WTC11 (cell line): ENCODE data around the gene PSME4. TPM values are rescaled to one million over a fixed set of nuclear protein-coding genes. Genes with fewer than 3 reads are reported as not detected.

Source experiments
- ATAC-seq: fragments of 200-7000 bp; cut with Tn5 transposase; 2 replicates; pipeline ENCODE4 v1.10.0; 2021; ENCODE audit warnings: mild to moderate bottlenecking, moderate library complexity
- CTCF ChIA-PET: fragments of 300-600 bp; sonication (Branson Sonifier 250); formaldehyde crosslinking; loops from one replicate; lab custom pipeline; 2021; ENCODE audit warnings: antibody characterized with exemption; lab: Charles Lee
- POLR2A ChIA-PET: fragments of 350-600 bp; sonication (Branson Sonifier 250); formaldehyde crosslinking; loops from one replicate; lab custom pipeline; 2021; ENCODE audit warnings: antibody characterized with exemption; lab: Charles Lee
- DNase-seq: peaks from one replicate; pipeline ENCODE4 v3.0.0; 2021; ENCODE audit warnings: low spot score
- H3K27ac Mint-ChIP-seq: 2 replicates; pipeline ENCODE4 v1.8.0; 2021; ENCODE audit warnings: mixed read lengths
- H3K27me3 Mint-ChIP-seq: 2 replicates; pipeline ENCODE4 v1.8.0; 2021; ENCODE audit warnings: low read depth, mild to moderate bottlenecking, moderate library complexity, mixed read lengths
- H3K36me3 Mint-ChIP-seq: 2 replicates; pipeline ENCODE4 v1.8.0; 2021; ENCODE audit warnings: mixed read lengths
- H3K4me1 Mint-ChIP-seq: 2 replicates; pipeline ENCODE4 v1.8.0; 2022; ENCODE audit warnings: mixed read lengths
- H3K4me3 Mint-ChIP-seq: 2 replicates; pipeline ENCODE4 v1.8.0; 2021; ENCODE audit warnings: mild to moderate bottlenecking, moderate library complexity, mixed read lengths
- H3K9me3 Mint-ChIP-seq: 2 replicates; pipeline ENCODE4 v1.8.0; 2021; ENCODE audit warnings: mixed read lengths
- ARID4B ChIP-seq: sonication (generic); formaldehyde crosslinking; IDR thresholded peaks from 2 replicates; pipeline ENCODE4 v1.8.0; 2023; ENCODE audit warnings: missing genetic modification reagents, mild to moderate bottlenecking, borderline replicate concordance
- CREB1 ChIP-seq: sonication (generic); formaldehyde crosslinking; IDR thresholded peaks from 2 replicates; pipeline ENCODE4 v1.8.0; 2023; ENCODE audit warnings: mild to moderate bottlenecking, missing genetic modification reagents
- CTCF ChIP-seq: fragments of 200-600 bp; IDR thresholded peaks from 2 replicates; pipeline ENCODE4 v1.8.0; 2022; ENCODE audit warnings: antibody characterized with exemption
- ELF4 ChIP-seq: sonication (generic); formaldehyde crosslinking; IDR thresholded peaks from 2 replicates; pipeline ENCODE4 v1.8.1; 2022; ENCODE audit warnings: low read depth, mild to moderate bottlenecking, moderate library complexity, missing genetic modification reagents
- FOXP1 ChIP-seq: sonication (generic); formaldehyde crosslinking; IDR thresholded peaks from 2 replicates; pipeline ENCODE4 v1.8.0; 2022; ENCODE audit warnings: missing genetic modification reagents, mild to moderate bottlenecking, moderate library complexity, borderline replicate concordance
- GRHL2 ChIP-seq: fragments of 250-450 bp; sonication (Bioruptor Pico); IDR thresholded peaks from 2 replicates; pipeline ENCODE4 v1.8.0; 2022; ENCODE audit warnings: mild to moderate bottlenecking, moderate library complexity; ENCODE audit not compliant: insufficient replicate concordance, severe bottlenecking
- HMGA2 ChIP-seq: fragments of 250-450 bp; sonication (Bioruptor Pico); IDR thresholded peaks from 2 replicates; pipeline ENCODE4 v1.4.0; 2021; ENCODE audit warnings: mild to moderate bottlenecking, moderate library complexity
- NFE2L1 ChIP-seq: sonication (generic); formaldehyde crosslinking; IDR thresholded peaks from 2 replicates; pipeline ENCODE4 v1.8.1; 2023; ENCODE audit warnings: missing genetic modification reagents
- NFYB ChIP-seq: sonication (generic); formaldehyde crosslinking; conservative IDR thresholded peaks from 2 replicates; pipeline ENCODE4 v1.8.0; 2022; ENCODE audit warnings: low read depth, missing genetic modification reagents
- NR2C2 ChIP-seq: sonication (generic); formaldehyde crosslinking; IDR thresholded peaks from 2 replicates; pipeline ENCODE4 v1.8.0; 2022; ENCODE audit warnings: mild to moderate bottlenecking, missing genetic modification reagents
- SP1 ChIP-seq: sonication (generic); formaldehyde crosslinking; conservative IDR thresholded peaks from 2 replicates; pipeline ENCODE4 v1.8.1; 2022; ENCODE audit warnings: missing genetic modification reagents
- STAT6 ChIP-seq: sonication (generic); formaldehyde crosslinking; conservative IDR thresholded peaks from 2 replicates; pipeline ENCODE4 v1.8.1; 2023; ENCODE audit warnings: mild to moderate bottlenecking, low read depth, missing genetic modification reagents, moderate library complexity
- TEAD4 ChIP-seq: sonication (generic); formaldehyde crosslinking; IDR thresholded peaks from 2 replicates; pipeline ENCODE4 v1.8.0; 2022; ENCODE audit warnings: mild to moderate bottlenecking, missing genetic modification reagents
- ZMAT4 ChIP-seq: fragments of 250-450 bp; sonication (Bioruptor Pico); IDR thresholded peaks from 2 replicates; pipeline ENCODE4 v1.9.0; 2021; ENCODE audit warnings: mild to moderate bottlenecking
- ZNF138 ChIP-seq: sonication (generic); formaldehyde crosslinking; conservative IDR thresholded peaks from 2 replicates; pipeline ENCODE4 v1.8.1; 2022; ENCODE audit warnings: mild to moderate bottlenecking, moderate library complexity, missing genetic modification reagents
- ZNF317 ChIP-seq: sonication (generic); formaldehyde crosslinking; IDR thresholded peaks from 2 replicates; pipeline ENCODE4 v1.8.1; 2023; ENCODE audit warnings: low read depth, mild to moderate bottlenecking, moderate library complexity, missing genetic modification reagents, borderline replicate concordance
- ZNF396 ChIP-seq: fragments of 250-450 bp; sonication (Bioruptor Pico); IDR thresholded peaks from 2 replicates; pipeline ENCODE4 v1.8.0; 2021; ENCODE audit warnings: mild to moderate bottlenecking, moderate library complexity, borderline replicate concordance
- total RNA-seq: library from RNA; stranded (reverse); gene quantifications from 3 replicates; pipeline ENCODE4 v1.2.3, GENCODE V29; 2021

Gene PSME4
- total RNA-seq, 1 experiment from 2014 or later = 91.9 TPM

GRCh38 chr2:53881986-53882385, 88.8 kb downstream of the PSME4 start (continued):
- TF ChIP-seq NFYB = no peak
- no peak for TF ChIP-seq NR2C2 (CRISPR knock-in tag)
- TF ChIP-seq CTCF = no peak

GRCh38 chr2:53881360-53881759, 89.4 kb downstream of the PSME4 start:
- ChIA-PET CTCF (no interaction called here), POLR2A (no interaction called here)
- Mint-ChIP-seq H3K27me3 (no peaks in the 10 kb centered on the region), H3K9me3 (peaks cover 26% of the 10 kb centered on the region), H3K4me3 (no peak overlapping the region), H3K27ac (no peak overlapping the region), H3K36me3 (peaks cover 81% of the 10 kb centered on the region), H3K4me1 (0 out of 2 replicates have a peak, but pooled peaks cover 3% of the 10 kb centered on the region)
- DNase-seq (no peak), ATAC-seq (no peak)
- TF ChIP-seq ZNF396 (CRISPR knock-in tag) (no peak), ZMAT4 (CRISPR knock-in tag) (no peak), SP1 (CRISPR knock-in tag) (no peak), CTCF (no peak), TEAD4 (CRISPR knock-in tag) (no peak), ARID4B (no peak), NFE2L1 (CRISPR knock-in tag) (no peak), HMGA2 (CRISPR knock-in tag) (no peak), FOXP1 (no peak)

- CTCF ChIA-PET = no interaction called here
- H3K27ac Mint-ChIP-seq = no peak overlapping the region
- TF ChIP-seq ZNF138 (CRISPR knock-in tag) (no peak), CREB1 (CRISPR knock-in tag) (no peak)
- TF ChIP-seq, all 79 proteins: peak for 0
- no peak overlapping the region for H3K4me3 Mint-ChIP-seq
- no peaks in the 10 kb centered on the region for H3K27me3 Mint-ChIP-seq
- H3K4me1 Mint-ChIP-seq = 0 out of 2 replicates have a peak, but pooled peaks cover 3% of the 10 kb centered on the region
- peaks cover 26% of the 10 kb centered on the region for H3K9me3 Mint-ChIP-seq
- no peak for DNase-seq
- POLR2A ChIA-PET = no interaction called here
- H3K36me3 Mint-ChIP-seq = peaks cover 80% of the 10 kb centered on the region
- no peak for ATAC-seq
Observed at GRCh38 chr2:53880756-53881155, 90.0 kb downstream of the PSME4 start.

GRCh38 chr2:53877556-53877955, 93.2 kb downstream of the PSME4 start:
- Mint-ChIP-seq H3K36me3 (peaks cover 79% of the 10 kb centered on the region), H3K4me3 (no peak overlapping the region), H3K27me3 (no peaks in the 10 kb centered on the region), H3K4me1 (0 out of 2 replicates have a peak, but pooled peaks cover 3% of the 10 kb centered on the region), H3K9me3 (peaks cover 26% of the 10 kb centered on the region)
- no peak for DNase-seq
- TF ChIP-seq ELF4 (CRISPR knock-in tag) (no peak), ZNF317 (CRISPR knock-in tag) (no peak), STAT6 (CRISPR knock-in tag) (no peak), CTCF (no peak), GRHL2 (CRISPR knock-in tag) (no peak)
- TF ChIP-seq, all 79 proteins: peak for 0
- ATAC-seq = no peak
- ChIA-PET CTCF (no interaction called here), POLR2A (no interaction called here)
- H3K27ac Mint-ChIP-seq = peak overlapping the region; percentile 19; the same call in 1 of the 2 replicates
